Measurements from ENCODE around the gene SBK1.
A peak's percentile ranks its signal among the peaks of the same experiment; 100 is the strongest.

Gene SBK1

GRCh38 chr16:28282045-28282444 is 10.3 kb upstream of the SBK1 start:
- no peak for DNase-seq (ENCODE audit: low read depth)

- DNase-seq (ENCODE audit: low read depth) = no peak
Observed at GRCh38 chr16:28283173-28283572, 9.2 kb upstream of the SBK1 start.

- no peak for DNase-seq (ENCODE audit: low read depth)
Observed at GRCh38 chr16:28283798-28284577, 8.3 kb upstream of the SBK1 start.

GRCh38 chr16:28285649-28286048 is 6.7 kb upstream of the SBK1 start:
- DNase-seq (ENCODE audit: low read depth) = no peak

- DNase-seq (ENCODE audit: low read depth) = no peak
Observed at GRCh38 chr16:28288114-28288513, 4.2 kb upstream of the SBK1 start.

GRCh38 chr16:28289048-28289447 is 3.3 kb upstream of the SBK1 start:
- DNase-seq (ENCODE audit: low read depth) = no peak

GRCh38 chr16:28289939-28290858 is 2.1 kb upstream of the SBK1 start:
- no peak for DNase-seq (ENCODE audit: low read depth)

GRCh38 chr16:28290859-28291254 is 1.5 kb upstream of the SBK1 start:
- DNase-seq (ENCODE audit: low read depth) = no peak

- no peak for DNase-seq (ENCODE audit: low read depth)
Observed at GRCh38 chr16:28292731-28293600, 641 bp downstream of the SBK1 start.

GRCh38 chr16:28293601-28293960 is 1.3 kb downstream of the SBK1 start:
- DNase-seq (ENCODE audit: low read depth) = no peak

- no peak for DNase-seq (ENCODE audit: low read depth)
Observed at GRCh38 chr16:28294201-28294600, 1.9 kb downstream of the SBK1 start.

- no peak for DNase-seq (ENCODE audit: low read depth)
Observed at GRCh38 chr16:28295276-28295675, 3.0 kb downstream of the SBK1 start.

- no peak for DNase-seq (ENCODE audit: low read depth)
Observed at GRCh38 chr16:28297308-28297707, 5.0 kb downstream of the SBK1 start.

GRCh38 chr16:28297784-28298510 is 5.6 kb downstream of the SBK1 start:
- no peak for DNase-seq (ENCODE audit: low read depth)

GRCh38 chr16:28298511-28298878 is 6.2 kb downstream of the SBK1 start:
- no peak for DNase-seq (ENCODE audit: low read depth)

GRCh38 chr16:28300327-28300726 is 8.0 kb downstream of the SBK1 start:
- no peak for DNase-seq (ENCODE audit: low read depth)

- no peak for DNase-seq (ENCODE audit: low read depth)
Observed at GRCh38 chr16:28301154-28301553, 8.8 kb downstream of the SBK1 start.

- no peak for DNase-seq (ENCODE audit: low read depth)
Observed at GRCh38 chr16:28301620-28302019, 9.3 kb downstream of the SBK1 start.

- DNase-seq (ENCODE audit: low read depth) = no peak
Observed at GRCh38 chr16:28303132-28303531, 10.8 kb downstream of the SBK1 start.

GRCh38 chr16:28304214-28304613 is 11.9 kb downstream of the SBK1 start:
- DNase-seq (ENCODE audit: low read depth) = peak; percentile 49

- no peak for DNase-seq (ENCODE audit: low read depth)
Observed at GRCh38 chr16:28307936-28308335, 15.6 kb downstream of the SBK1 start.
